NCI-H2029 (cell line): Measurements from ENCODE around the gene ANKRD33B.
"Not testable (repeated sequence)": the region's sequence is repeated elsewhere in the genome, so short reads cannot be mapped to it uniquely, and the experiment has no call there.

Experiments
- DNase-seq: peaks from one replicate; lab custom pipeline; 2025; lab: John Stamatoyannopoulos, UW

The ANKRD33B gene

GRCh38 chr5:10563945-10564837, at the start of gene ANKRD33B:
Gene ANKRD33B (plus strand): TSS chr5:10564070. CDS start chr5:10564468, 398 bp downstream.
- no peak for DNase-seq

GRCh38 chr5:10514572-10514971, 49.3 kb upstream of the ANKRD33B start:
- not testable (repeated sequence) for DNase-seq

- no peak for DNase-seq
Observed at GRCh38 chr5:10515492-10515891, 48.4 kb upstream of the ANKRD33B start.

GRCh38 chr5:10518347-10518746, 45.5 kb upstream of the ANKRD33B start:
- no peak for DNase-seq

- DNase-seq, result no peak
Observed at GRCh38 chr5:10519729-10520128, 44.1 kb upstream of the ANKRD33B start.

GRCh38 chr5:10520706-10521105, 43.2 kb upstream of the ANKRD33B start:
- no peak for DNase-seq

GRCh38 chr5:10521466-10522223, 42.2 kb upstream of the ANKRD33B start:
- DNase-seq, result no peak

GRCh38 chr5:10522224-10522611, 41.7 kb upstream of the ANKRD33B start:
- no peak for DNase-seq

- DNase-seq, result no peak
Observed at GRCh38 chr5:10524376-10525123, 39.3 kb upstream of the ANKRD33B start.

- DNase-seq, result no peak
Observed at GRCh38 chr5:10525124-10525495, 38.8 kb upstream of the ANKRD33B start.

- DNase-seq, result no peak
Observed at GRCh38 chr5:10527281-10527950, 36.5 kb upstream of the ANKRD33B start.

GRCh38 chr5:10528056-10528816, 35.6 kb upstream of the ANKRD33B start:
- no peak for DNase-seq

- DNase-seq, result no peak
Observed at GRCh38 chr5:10528827-10529226, 35.0 kb upstream of the ANKRD33B start.

- DNase-seq, result no peak
Observed at GRCh38 chr5:10530601-10531320, 33.1 kb upstream of the ANKRD33B start.

- DNase-seq, result no peak
Observed at GRCh38 chr5:10532421-10532820, 31.4 kb upstream of the ANKRD33B start.

GRCh38 chr5:10533226-10533625, 30.6 kb upstream of the ANKRD33B start:
- no peak for DNase-seq

- no peak for DNase-seq
Observed at GRCh38 chr5:10534561-10535530, 29.0 kb upstream of the ANKRD33B start.

- DNase-seq, result no peak
Observed at GRCh38 chr5:10536511-10536910, 27.4 kb upstream of the ANKRD33B start.

- no peak for DNase-seq
Observed at GRCh38 chr5:10536931-10537579, 26.8 kb upstream of the ANKRD33B start.
